Measurements from ENCODE around the gene RBFOX2.

DNA sequence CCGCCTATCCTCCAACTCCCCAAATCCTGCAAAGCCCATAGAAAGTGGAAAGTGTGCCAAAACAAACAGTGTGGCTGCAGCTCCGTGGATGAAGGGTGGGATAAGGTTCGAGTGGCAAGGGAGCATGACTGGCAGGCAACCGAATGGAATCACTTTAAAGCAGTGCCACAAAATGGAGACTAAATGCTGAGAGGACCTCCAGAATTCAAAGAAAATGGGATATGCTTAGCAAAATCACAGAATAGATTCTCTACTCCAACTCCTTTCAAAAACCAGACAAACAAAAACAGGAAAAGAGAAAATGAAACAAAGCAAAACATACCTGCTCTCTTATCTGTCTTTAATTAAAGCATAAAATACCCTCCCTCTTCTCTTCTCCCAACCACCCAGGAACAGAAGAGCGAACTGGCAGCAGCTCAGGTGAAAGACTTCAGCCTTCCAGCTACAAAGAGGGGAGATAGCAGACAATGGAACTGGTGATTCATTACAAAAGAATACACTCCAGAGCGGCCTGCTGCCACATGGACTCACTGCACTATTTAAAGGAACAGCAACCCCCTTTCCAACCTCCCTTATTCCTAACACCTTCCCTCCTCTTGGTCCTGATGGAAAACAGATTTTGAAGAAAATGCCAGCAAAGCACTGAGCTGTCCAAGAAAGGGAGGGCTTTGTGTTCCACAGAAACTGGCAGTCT lies 192.5 kb downstream of the RBFOX2 start:
- TF ChIP-seq, protein P1, sequence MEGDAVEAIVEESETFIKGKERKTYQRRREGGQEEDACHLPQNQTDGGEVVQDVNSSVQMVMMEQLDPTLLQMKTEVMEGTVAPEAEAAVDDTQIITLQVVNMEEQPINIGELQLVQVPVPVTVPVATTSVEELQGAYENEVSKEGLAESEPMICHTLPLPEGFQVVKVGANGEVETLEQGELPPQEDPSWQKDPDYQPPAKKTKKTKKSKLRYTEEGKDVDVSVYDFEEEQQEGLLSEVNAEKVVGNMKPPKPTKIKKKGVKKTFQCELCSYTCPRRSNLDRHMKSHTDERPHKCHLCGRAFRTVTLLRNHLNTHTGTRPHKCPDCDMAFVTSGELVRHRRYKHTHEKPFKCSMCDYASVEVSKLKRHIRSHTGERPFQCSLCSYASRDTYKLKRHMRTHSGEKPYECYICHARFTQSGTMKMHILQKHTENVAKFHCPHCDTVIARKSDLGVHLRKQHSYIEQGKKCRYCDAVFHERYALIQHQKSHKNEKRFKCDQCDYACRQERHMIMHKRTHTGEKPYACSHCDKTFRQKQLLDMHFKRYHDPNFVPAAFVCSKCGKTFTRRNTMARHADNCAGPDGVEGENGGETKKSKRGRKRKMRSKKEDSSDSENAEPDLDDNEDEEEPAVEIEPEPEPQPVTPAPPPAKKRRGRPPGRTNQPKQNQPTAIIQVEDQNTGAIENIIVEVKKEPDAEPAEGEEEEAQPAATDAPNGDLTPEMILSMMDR (IDR thresholded peaks at IDR 0.05), result no peak
- TF ChIP-seq POLR2AphosphoS5 (IDR thresholded peaks at IDR 0.05; ENCODE audit: insufficient read depth in 1 of 2, low read depth in 1 of 2), result peak in 1 of 2 donors; percentile 58
